ENCODE data around the gene OR8H3. TPM values are rescaled to one million over a fixed set of nuclear protein-coding genes. Genes with fewer than 3 reads are reported as not detected.
"Not testable (repeated sequence)": the region's sequence is repeated elsewhere in the genome, so short reads cannot be mapped to it uniquely, and the experiment has no call there.

The OR8H3 gene, protein sequence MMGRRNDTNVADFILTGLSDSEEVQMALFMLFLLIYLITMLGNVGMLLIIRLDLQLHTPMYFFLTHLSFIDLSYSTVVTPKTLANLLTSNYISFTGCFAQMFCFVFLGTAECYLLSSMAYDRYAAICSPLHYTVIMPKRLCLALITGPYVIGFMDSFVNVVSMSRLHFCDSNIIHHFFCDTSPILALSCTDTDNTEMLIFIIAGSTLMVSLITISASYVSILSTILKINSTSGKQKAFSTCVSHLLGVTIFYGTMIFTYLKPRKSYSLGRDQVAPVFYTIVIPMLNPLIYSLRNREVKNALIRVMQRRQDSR
- not detected for total RNA-seq
- not detected for polyA plus RNA-seq (ENCODE audit: insufficient read length in 6 of 6)
- long read RNA-seq, donor 1, result 0 reads
- long read RNA-seq, donor 2, result 0 reads
- long read RNA-seq, donor 3, result 0 reads
- long read RNA-seq, donor 4, result 0 reads
- long read RNA-seq, donor 5, result 0 reads
- long read RNA-seq, donor 6, result 0 reads
- long read RNA-seq, donor 7, result 0 reads
- long read RNA-seq, donor 8, result 0 reads
- long read RNA-seq, donor 9, result 0 reads
- long read RNA-seq, donor 10, result 0 reads
- long read RNA-seq, donor 11, result 0 reads
- long read RNA-seq, donor 12, result 0 reads

DNA sequence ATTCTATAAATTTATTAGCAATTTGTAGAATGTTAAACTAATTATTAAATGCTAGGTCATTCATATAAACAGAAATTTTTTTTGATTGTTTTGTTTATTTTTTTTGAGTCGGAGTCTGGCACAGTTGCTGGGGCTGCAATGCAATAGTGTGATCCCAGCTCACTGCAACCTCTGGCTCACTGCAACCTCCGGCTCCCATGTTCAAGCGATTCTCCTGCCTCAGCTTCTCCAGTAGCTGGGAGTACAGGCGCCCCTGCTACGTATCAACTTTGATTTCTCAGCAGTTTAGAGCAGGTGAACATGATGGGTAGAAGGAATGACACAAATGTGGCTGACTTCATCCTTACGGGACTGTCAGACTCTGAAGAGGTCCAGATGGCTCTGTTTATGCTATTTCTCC, at the start of gene OR8H3:
Gene OR8H3 (plus strand): TSS at position 301 of the 400 bp plus-strand sequence. CDS start 0 bp downstream, at position 301.
- ATAC-seq, result no peak
- H3K9me3 ChIP-seq, result no peaks in the 10 kb centered on the region
- H3K27me3 ChIP-seq, result no peaks in the 10 kb centered on the region
- no peaks in the 10 kb centered on the region for H3K4me1 ChIP-seq
- no peak for DNase-seq
- intact Hi-C loops (cut with DNase I), result no loop called here
- TF ChIP-seq, protein P1, sequence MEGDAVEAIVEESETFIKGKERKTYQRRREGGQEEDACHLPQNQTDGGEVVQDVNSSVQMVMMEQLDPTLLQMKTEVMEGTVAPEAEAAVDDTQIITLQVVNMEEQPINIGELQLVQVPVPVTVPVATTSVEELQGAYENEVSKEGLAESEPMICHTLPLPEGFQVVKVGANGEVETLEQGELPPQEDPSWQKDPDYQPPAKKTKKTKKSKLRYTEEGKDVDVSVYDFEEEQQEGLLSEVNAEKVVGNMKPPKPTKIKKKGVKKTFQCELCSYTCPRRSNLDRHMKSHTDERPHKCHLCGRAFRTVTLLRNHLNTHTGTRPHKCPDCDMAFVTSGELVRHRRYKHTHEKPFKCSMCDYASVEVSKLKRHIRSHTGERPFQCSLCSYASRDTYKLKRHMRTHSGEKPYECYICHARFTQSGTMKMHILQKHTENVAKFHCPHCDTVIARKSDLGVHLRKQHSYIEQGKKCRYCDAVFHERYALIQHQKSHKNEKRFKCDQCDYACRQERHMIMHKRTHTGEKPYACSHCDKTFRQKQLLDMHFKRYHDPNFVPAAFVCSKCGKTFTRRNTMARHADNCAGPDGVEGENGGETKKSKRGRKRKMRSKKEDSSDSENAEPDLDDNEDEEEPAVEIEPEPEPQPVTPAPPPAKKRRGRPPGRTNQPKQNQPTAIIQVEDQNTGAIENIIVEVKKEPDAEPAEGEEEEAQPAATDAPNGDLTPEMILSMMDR (IDR thresholded peaks at IDR 0.05), result no peak
- no peaks in the 10 kb centered on the region for H3K36me3 ChIP-seq
- H3K4me3 ChIP-seq, result no peak within 1 kb of the TSS
- H3K27ac ChIP-seq, result no peak within 1 kb of the TSS

DNA sequence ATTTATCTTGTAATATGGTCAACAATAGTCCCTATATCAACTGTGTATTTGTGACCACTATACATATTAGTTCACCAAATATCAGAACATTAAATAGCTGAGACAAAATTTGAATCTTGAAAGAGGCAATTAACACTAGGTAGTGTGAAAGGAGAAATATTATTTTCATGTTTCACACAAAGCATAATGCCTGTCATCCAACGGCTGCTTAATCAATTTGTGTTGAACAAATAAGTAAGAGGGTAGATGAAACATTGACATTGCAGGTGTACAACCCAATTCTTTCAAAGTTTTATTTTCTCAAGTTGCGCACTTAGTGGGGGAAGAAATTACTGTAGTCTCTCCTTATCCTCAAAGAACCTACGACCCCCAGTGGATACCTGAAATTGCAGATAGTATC, 32.5 kb upstream of the OR8H3 start:
- TF ChIP-seq, protein P1 (IDR thresholded peaks at IDR 0.05), result no peak
- Histone ChIP-seq H3K27me3 (no peaks in the 10 kb centered on the region), H3K36me3 (no peaks in the 10 kb centered on the region), H3K4me1 (no peaks in the 10 kb centered on the region), H3K4me3 (no peak overlapping the region), H3K9me3 (no peaks in the 10 kb centered on the region), H3K27ac (no peak overlapping the region)
- intact Hi-C loops (cut with DNase I), result no loop called here
- DNase-seq, result no peak
- ATAC-seq, result no peak

DNA sequence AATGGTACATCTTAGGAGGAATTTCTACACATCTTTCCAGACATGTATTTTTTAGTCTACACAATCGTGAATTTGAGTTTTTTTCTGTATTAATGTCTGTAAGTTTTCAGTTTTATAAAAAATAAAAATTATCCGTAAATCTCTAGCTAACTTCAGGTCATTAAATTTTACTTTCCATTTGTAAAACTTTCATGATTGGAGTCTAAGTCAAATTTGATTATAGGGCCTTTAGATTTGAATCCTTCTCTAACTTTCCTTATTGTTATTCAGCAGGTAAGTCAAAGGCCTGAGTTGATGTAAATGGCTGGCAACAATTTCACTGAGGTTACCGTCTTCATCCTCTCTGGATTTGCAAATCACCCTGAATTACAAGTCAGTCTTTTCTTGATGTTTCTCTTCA, 29.2 kb upstream of the OR8H3 start, which contains the start of gene OR8I2:
Gene OR8I2 (plus strand): TSS at position 301 of the 400 bp plus-strand sequence. CDS start 0 bp downstream, at position 301.
- TF ChIP-seq, protein P1 (IDR thresholded peaks at IDR 0.05), result no peak
- no peaks in the 10 kb centered on the region for H3K27me3 ChIP-seq
- no peak within 1 kb of the TSS for H3K4me3 ChIP-seq
- no peaks in the 10 kb centered on the region for H3K9me3 ChIP-seq
- no peak within 1 kb of the TSS for H3K27ac ChIP-seq
- no peaks in the 10 kb centered on the region for H3K4me1 ChIP-seq
- no peaks in the 10 kb centered on the region for H3K36me3 ChIP-seq
- intact Hi-C loops (cut with DNase I), result no loop called here
- DNase-seq, result no peak
- no peak for ATAC-seq

DNA sequence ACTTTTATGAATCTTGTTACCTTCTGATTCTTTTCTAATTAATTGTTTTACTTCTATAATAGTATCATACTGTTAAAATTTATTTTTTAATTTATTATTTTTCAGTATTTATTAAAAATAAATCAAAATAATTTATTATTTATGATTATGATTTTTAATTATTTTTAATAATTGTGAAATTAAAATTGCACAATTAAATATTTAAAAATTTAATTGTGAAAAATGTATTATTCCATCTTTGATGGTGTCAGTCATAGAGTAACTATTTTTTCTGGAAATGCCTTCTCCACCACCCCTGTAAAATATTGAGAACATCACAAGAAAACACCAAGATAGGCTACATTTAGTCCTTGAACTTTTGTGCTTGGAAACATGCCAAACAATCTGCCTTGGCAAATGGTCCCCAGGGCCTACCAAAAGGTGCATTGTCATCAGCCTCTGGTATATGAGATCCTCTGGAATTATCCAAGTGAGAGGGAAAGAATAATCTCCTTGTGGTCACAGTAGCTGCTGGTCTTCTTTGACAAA, 18.9 kb upstream of the OR8H3 start, which contains the start of gene OR8H2:
Gene OR8H2 (plus strand): TSS at position 478 of the 528 bp plus-strand sequence. CDS start 1,356 bp downstream, outside the sequence.
- no peak within 1 kb of the TSS for H3K27ac ChIP-seq
- peaks cover 0 to 5% of the 10 kb centered on the region in 2 donors for H3K9me3 ChIP-seq
- ATAC-seq (no peak), DNase-seq (no peak)
- H3K27me3 ChIP-seq, result no peaks in the 10 kb centered on the region
- H3K36me3 ChIP-seq, result no peaks in the 10 kb centered on the region
- no peak within 1 kb of the TSS for H3K4me3 ChIP-seq
- TF ChIP-seq, protein P1 (IDR thresholded peaks at IDR 0.05), result no peak
- no peaks in the 10 kb centered on the region for H3K4me1 ChIP-seq
- intact Hi-C loops (cut with DNase I), result no loop called here

DNA sequence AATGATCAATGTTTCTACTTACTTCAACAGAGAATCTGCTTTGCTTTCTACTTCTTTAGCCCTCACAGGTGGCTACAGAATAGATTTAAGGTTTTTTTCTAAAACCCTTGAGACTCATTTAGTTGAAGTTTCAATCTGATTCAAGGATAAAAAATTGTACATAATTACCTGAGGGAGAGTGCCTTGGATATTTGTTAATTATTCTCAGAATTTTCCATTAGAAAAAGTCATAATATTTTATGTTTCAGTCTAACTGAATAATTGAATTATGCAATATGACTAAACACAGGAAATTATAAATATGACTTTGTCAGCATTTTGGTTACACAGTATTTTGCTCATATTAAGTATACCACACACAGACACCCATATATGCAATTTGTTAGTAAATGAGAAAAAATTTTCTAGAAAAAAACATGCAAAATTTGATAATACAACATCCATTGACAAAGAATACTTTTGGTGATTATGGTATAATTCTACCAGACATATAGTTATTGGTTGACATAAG, 18.0 kb downstream of the OR8H3 start, which contains the start of gene OR8J3:
Gene OR8J3 (minus strand): TSS at position 51 of the 511 bp plus-strand sequence. CDS start 2,483 bp downstream, outside the sequence.
- no peak within 1 kb of the TSS for H3K27ac ChIP-seq
- no peaks in the 10 kb centered on the region for H3K36me3 ChIP-seq
- H3K4me3 ChIP-seq, result no peak within 1 kb of the TSS
- H3K9me3 ChIP-seq, result peaks cover 0 to 3% of the 10 kb centered on the region in 2 donors
- DNase-seq (no peak), ATAC-seq (no peak)
- TF ChIP-seq, protein P1 (IDR thresholded peaks at IDR 0.05), result no peak
- no peaks in the 10 kb centered on the region for H3K4me1 ChIP-seq
- H3K27me3 ChIP-seq, result no peaks in the 10 kb centered on the region
- intact Hi-C loops (cut with DNase I), result no loop called here

DNA sequence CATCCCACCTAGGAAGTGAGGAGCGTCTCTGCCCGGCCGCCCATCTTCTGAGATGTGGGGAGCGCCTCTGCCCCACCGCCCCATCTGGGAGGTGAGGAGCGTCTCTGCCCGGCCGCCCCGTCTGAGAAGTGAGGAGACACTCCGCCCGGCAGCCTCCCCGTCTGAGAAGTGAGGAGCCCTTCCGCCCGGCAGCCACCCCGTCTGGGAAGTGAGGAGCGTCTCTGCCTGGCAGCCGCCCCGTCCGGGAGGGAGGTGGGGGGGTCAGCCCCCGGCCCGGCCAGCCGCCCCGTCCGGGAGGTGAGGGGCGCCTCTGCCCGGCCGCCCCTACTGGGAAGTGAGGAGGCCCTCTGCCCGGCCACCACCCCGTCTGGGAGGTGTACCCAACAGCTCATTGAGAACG, 21.5 kb downstream of the OR8H3 start:
- H3K9me3 ChIP-seq; H3K27ac ChIP-seq; ATAC-seq; DNase-seq; H3K27me3 ChIP-seq; H3K4me3 ChIP-seq; H3K36me3 ChIP-seq; H3K4me1 ChIP-seq; intact Hi-C loops (cut with DNase I): not testable (repeated sequence)

Data from left lung (tissue), 14 donors.